ENCODE measurements around the gene STRADA.
"Not testable (repeated sequence)": the region's sequence is repeated elsewhere in the genome, so short reads cannot be mapped to it uniquely, and the experiment has no call there.

Gene STRADA

GRCh38 chr17:63758428-63758827, 16.8 kb upstream of the STRADA start:
- no peak for DNase-seq (ENCODE audit: extremely low read depth in 1 of 2, low read depth in 1 of 2)

- DNase-seq (ENCODE audit: extremely low read depth in 1 of 2, low read depth in 1 of 2): no peak
Observed at GRCh38 chr17:63754046-63754445, 12.4 kb upstream of the STRADA start.

DNA sequence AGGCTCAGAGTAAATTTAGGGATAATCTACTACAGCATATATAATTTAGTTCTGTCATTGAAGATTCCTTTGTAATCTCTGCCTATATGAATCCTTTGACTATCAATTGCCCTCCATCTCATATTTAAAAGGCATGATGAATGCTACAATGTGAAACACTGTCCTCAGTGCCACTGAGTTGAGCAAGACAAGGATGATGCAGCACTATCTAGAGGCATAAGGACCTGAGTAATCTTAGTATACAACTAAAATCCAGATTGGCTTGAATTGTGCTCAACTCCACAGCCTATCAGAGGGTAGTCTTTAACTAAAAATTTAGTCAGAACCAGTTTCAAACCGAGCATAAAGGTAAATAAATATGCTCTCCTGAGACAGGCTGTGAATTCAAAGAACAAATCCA, 11.6 kb upstream of the STRADA start:
- no peak for DNase-seq (ENCODE audit: extremely low read depth in 1 of 2, low read depth in 1 of 2)

- no peak for DNase-seq (ENCODE audit: extremely low read depth in 1 of 2, low read depth in 1 of 2)
Observed at GRCh38 chr17:63752707-63753106, 11.1 kb upstream of the STRADA start.

DNA sequence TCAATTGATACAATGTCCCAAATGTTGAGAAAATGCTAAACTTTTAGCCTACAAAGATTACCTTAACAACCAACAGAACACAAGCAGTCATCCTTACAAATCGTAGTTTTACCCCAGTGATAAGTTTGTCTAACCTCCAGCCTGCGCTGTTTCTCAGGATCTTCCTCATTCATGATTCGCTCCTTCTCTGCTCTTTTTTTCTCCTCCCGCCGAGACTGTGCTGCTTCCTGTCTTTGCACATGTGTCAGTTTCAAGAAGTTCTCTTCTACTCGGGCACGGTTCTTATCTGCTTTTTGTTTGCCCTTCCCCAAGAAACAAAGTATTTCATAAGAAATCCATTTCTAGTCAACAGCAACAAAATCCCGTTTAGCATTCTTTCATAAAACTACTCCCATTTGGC, 10.2 kb upstream of the STRADA start:
- DNase-seq (ENCODE audit: extremely low read depth in 1 of 2, low read depth in 1 of 2): no peak

- no peak for DNase-seq (ENCODE audit: extremely low read depth in 1 of 2, low read depth in 1 of 2)
Observed at GRCh38 chr17:63741143-63741407, 524 bp downstream of the STRADA start.

DNA sequence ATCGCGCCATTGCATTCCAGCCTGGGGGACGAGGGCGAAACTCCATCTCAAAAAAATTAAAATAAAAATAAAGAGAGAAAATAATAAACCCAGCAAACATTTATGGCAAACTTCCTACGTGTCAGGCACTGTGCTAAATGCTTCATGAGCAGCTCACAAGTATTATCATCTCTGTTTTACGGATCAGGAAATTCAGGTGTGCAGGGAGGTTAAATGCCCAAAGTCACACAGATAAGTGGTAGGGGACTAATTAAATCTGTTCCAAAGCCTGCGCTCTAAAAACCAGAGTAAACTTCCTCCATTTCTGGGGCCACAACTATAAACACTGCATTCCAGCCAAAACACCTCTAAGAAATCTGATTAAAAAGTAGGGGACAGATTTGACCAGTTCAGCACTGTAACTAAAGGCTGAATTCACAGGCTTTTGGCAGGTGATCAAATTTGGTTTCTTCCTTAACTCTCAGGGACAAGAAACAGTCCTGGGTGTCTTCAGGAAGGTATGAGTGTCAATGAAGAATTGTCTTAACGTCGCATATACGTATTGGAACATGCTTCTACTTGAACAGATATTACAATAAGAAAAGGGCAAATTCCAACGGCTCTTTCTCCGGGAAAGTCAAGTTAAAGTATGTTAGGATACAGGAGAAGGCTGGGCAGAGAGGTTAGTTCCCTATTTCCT, 996 bp downstream of the STRADA start:
- no peak for DNase-seq (ENCODE audit: extremely low read depth in 1 of 2, low read depth in 1 of 2)

GRCh38 chr17:63735691-63736090, 5.9 kb downstream of the STRADA start:
- DNase-seq (ENCODE audit: extremely low read depth in 1 of 2, low read depth in 1 of 2): no peak

DNA sequence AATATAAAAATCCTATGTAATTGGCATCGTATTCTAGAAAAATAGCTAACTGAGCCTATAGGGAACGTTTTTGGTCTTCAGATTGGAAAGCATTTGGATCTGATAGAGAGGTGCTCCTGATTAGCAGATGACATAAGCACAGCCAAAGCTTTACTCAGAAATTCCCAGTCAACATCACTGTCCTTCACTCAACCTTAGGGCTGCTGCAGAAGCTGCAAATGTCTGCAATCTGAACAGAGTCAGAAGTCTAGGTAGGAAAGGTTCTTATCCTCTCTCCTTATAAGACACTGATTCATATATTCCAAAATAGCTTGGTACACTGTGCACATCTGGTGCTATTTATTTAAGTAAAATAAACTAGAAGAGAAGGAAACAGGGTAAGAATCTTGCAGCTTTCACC, 19.2 kb downstream of the STRADA start:
- DNase-seq (ENCODE audit: extremely low read depth in 1 of 2, low read depth in 1 of 2): no peak

- not testable (repeated sequence) for DNase-seq (ENCODE audit: extremely low read depth in 1 of 2, low read depth in 1 of 2)
Observed at GRCh38 chr17:63720194-63720593, 21.4 kb downstream of the STRADA start.

- no peak for DNase-seq (ENCODE audit: extremely low read depth in 1 of 2, low read depth in 1 of 2)
Observed at GRCh38 chr17:63718988-63719387, 22.6 kb downstream of the STRADA start.

DNA sequence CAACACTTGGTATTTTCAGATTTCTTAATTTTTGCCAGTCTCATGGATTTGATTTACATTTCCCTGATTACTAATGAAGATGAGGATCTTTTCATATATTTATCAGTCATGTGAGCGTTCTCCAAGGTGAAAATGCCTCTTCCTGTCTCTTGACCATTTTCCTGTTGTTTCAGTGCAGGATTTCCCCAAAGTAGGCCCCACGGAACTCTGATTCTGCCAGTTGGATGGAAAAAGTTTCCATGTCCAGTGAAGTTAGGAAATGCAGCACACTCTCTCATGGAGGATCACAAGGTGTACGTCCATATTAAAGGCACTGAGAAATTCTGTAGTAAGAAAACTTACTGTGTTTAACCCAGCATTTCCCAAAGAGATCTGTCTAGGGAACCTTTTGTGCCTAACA, 25.2 kb downstream of the STRADA start:
- no peak for DNase-seq (ENCODE audit: extremely low read depth in 1 of 2, low read depth in 1 of 2)

GRCh38 chr17:63714550-63715277, 26.9 kb downstream of the STRADA start:
- no peak for DNase-seq (ENCODE audit: extremely low read depth in 1 of 2, low read depth in 1 of 2)

DNA sequence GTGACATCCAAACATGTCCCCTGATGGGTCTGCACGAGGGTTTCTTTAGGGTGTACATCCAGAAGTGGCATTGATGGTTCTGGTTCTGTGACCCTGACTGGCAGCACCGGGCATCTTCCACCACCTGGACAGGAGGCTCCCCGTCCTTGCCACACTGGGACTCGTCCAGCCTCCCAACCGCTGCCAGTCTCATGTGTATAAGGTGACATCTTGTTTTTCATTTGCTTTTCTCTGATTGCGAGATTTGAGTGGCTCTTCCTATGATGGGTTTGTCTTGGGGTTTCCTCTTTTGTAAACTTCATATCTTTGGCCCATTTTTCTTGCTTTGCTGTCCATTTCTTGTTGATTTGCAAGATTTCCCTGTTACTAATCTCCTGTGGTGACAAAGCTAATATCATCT, 32.5 kb downstream of the STRADA start:
- no peak for DNase-seq (ENCODE audit: extremely low read depth in 1 of 2, low read depth in 1 of 2)

- no peak for DNase-seq (ENCODE audit: extremely low read depth in 1 of 2, low read depth in 1 of 2)
Observed at GRCh38 chr17:63707151-63707550, 34.4 kb downstream of the STRADA start.

DNA sequence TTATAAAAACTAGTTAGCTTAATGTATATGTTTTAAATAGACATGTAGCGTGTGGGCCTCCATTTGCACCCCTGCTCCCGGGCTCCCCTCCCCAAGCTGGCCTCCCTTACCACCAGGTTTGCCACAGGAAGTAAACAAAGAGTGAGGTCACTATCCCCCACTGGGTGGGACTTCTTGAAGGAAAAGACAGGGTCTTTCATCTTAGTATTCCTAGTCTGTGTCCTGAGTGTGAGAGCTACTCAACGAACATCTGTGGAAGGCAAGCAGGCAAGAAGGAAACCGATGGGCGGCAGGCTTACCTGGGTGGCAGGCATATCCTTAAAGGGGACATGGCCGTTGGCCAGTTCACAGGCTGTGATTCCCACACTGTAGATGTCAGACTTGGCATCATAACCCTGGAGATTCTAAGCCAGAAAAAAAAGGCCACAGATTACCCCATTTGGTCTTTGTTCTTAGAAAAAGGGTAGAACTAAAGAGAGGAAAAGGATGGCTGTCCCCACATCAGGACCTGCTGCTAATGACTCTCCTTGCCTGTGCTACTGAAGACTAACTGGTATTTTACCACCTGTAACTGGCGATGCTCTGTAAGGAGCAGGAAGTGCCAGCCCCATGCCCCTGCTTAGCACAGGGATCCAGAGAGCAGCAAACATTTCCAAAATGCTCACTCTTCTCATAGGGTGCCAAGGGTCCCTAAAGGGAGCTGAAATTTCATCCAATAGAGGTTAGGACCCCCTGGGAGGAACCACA, 35.1 kb downstream of the STRADA start:
- DNase-seq (ENCODE audit: extremely low read depth in 1 of 2, low read depth in 1 of 2): no peak

- no peak for DNase-seq (ENCODE audit: extremely low read depth in 1 of 2, low read depth in 1 of 2)
Observed at GRCh38 chr17:63705657-63706056, 35.9 kb downstream of the STRADA start.

GRCh38 chr17:63704836-63705235, 36.8 kb downstream of the STRADA start:
- no peak for DNase-seq (ENCODE audit: extremely low read depth in 1 of 2, low read depth in 1 of 2)

GRCh38 chr17:63704259-63704576, 37.4 kb downstream of the STRADA start:
- DNase-seq (ENCODE audit: extremely low read depth in 1 of 2, low read depth in 1 of 2): no peak

- no peak for DNase-seq (ENCODE audit: extremely low read depth in 1 of 2, low read depth in 1 of 2)
Observed at GRCh38 chr17:63703556-63704258, 37.9 kb downstream of the STRADA start.

GRCh38 chr17:63703029-63703428, 38.6 kb downstream of the STRADA start:
- DNase-seq (ENCODE audit: extremely low read depth in 1 of 2, low read depth in 1 of 2): no peak

GRCh38 chr17:63702721-63703015, 38.9 kb downstream of the STRADA start:
- DNase-seq (ENCODE audit: extremely low read depth in 1 of 2, low read depth in 1 of 2): no peak
